Gastrocnemius medialis (tissue), 4 donors: ENCODE results near the gene GREB1L.

Experiments used
- POLR2A ChIP-seq, 2 donors: fragments of 450-650 bp; IDR thresholded peaks; one replicate each; pipeline ENCODE4 v1.6.1; 2017; ENCODE audit warnings: antibody characterized with exemption in 2 of 2, mild to moderate bottlenecking in 2 of 2, moderate library complexity in 2 of 2
- TF ChIP-seq, protein P1 (sequence below), 5 experiments: fragments of 450-650 bp in 3 of 5; fragments of 200-600 bp in 2 of 5; sonication (generic) in 2 of 5; IDR thresholded peaks in 4 of 5; conservative IDR thresholded peaks in 1 of 5; 1 replicate in 4 of 5; 2 replicates in 1 of 5; pipeline ENCODE4 v1.5.1; 2016 to 2019; ENCODE audit warnings: antibody characterized with exemption in 5 of 5, mild to moderate bottlenecking in 3 of 5, moderate library complexity in 3 of 5

GRCh38 chr18:21281603-21282002 lies 39.6 kb downstream of the GREB1L start:
- TF ChIP-seq, protein P1, sequence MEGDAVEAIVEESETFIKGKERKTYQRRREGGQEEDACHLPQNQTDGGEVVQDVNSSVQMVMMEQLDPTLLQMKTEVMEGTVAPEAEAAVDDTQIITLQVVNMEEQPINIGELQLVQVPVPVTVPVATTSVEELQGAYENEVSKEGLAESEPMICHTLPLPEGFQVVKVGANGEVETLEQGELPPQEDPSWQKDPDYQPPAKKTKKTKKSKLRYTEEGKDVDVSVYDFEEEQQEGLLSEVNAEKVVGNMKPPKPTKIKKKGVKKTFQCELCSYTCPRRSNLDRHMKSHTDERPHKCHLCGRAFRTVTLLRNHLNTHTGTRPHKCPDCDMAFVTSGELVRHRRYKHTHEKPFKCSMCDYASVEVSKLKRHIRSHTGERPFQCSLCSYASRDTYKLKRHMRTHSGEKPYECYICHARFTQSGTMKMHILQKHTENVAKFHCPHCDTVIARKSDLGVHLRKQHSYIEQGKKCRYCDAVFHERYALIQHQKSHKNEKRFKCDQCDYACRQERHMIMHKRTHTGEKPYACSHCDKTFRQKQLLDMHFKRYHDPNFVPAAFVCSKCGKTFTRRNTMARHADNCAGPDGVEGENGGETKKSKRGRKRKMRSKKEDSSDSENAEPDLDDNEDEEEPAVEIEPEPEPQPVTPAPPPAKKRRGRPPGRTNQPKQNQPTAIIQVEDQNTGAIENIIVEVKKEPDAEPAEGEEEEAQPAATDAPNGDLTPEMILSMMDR (IDR thresholded peaks at IDR 0.05 in 4 of 5, conservative IDR thresholded peaks at IDR 0.05 in 1 of 5): no peak
- no peak for TF ChIP-seq POLR2A (IDR thresholded peaks at IDR 0.05)
